ENCODE measurements around the gene PDZRN3. TPM values are rescaled to one million over a fixed set of nuclear protein-coding genes. Genes with fewer than 3 reads are reported as not detected.

The PDZRN3 gene
- total and polyA plus RNA-seq, 2 experiments from 2014 or later: 7.5 to 14.0 TPM

GRCh38 chr3:73459711-73460110 is 165.0 kb downstream of the PDZRN3 start:
- H3K4me3 Mint-ChIP-seq: no peak overlapping the region
- H3K27me3 ChIP-seq (ENCODE audit: insufficient read depth): no peaks in the 10 kb centered on the region
- no peaks in the 10 kb centered on the region for H3F3A ChIP-seq (replicated peaks; ENCODE audit: low read depth)
- H3K36me3 Mint-ChIP-seq (ENCODE audit: low read depth): peaks cover 2% of the 10 kb centered on the region; the same call in 2 of the 3 replicates
- no peak overlapping the region for H3K27ac ChIP-seq (ENCODE audit: low read depth)
- DNase-seq (ENCODE audit: low spot score) (no peak), ATAC-seq (no peak)
- TF ChIP-seq POLR2AphosphoS5 (IDR thresholded peaks at IDR 0.05; ENCODE audit: low read depth) (no peak), ZNF114 (CRISPR knock-in tag; IDR thresholded peaks at IDR 0.05) (no peak), CREB1 (CRISPR knock-in tag; IDR thresholded peaks at IDR 0.05; ENCODE audit: low read depth) (no peak), REST (IDR thresholded peaks at IDR 0.05; ENCODE audit: unreplicated experiment) (no peak), ETS1 (IDR thresholded peaks at IDR 0.05) (no peak)
- TF ChIP-seq, protein P1, sequence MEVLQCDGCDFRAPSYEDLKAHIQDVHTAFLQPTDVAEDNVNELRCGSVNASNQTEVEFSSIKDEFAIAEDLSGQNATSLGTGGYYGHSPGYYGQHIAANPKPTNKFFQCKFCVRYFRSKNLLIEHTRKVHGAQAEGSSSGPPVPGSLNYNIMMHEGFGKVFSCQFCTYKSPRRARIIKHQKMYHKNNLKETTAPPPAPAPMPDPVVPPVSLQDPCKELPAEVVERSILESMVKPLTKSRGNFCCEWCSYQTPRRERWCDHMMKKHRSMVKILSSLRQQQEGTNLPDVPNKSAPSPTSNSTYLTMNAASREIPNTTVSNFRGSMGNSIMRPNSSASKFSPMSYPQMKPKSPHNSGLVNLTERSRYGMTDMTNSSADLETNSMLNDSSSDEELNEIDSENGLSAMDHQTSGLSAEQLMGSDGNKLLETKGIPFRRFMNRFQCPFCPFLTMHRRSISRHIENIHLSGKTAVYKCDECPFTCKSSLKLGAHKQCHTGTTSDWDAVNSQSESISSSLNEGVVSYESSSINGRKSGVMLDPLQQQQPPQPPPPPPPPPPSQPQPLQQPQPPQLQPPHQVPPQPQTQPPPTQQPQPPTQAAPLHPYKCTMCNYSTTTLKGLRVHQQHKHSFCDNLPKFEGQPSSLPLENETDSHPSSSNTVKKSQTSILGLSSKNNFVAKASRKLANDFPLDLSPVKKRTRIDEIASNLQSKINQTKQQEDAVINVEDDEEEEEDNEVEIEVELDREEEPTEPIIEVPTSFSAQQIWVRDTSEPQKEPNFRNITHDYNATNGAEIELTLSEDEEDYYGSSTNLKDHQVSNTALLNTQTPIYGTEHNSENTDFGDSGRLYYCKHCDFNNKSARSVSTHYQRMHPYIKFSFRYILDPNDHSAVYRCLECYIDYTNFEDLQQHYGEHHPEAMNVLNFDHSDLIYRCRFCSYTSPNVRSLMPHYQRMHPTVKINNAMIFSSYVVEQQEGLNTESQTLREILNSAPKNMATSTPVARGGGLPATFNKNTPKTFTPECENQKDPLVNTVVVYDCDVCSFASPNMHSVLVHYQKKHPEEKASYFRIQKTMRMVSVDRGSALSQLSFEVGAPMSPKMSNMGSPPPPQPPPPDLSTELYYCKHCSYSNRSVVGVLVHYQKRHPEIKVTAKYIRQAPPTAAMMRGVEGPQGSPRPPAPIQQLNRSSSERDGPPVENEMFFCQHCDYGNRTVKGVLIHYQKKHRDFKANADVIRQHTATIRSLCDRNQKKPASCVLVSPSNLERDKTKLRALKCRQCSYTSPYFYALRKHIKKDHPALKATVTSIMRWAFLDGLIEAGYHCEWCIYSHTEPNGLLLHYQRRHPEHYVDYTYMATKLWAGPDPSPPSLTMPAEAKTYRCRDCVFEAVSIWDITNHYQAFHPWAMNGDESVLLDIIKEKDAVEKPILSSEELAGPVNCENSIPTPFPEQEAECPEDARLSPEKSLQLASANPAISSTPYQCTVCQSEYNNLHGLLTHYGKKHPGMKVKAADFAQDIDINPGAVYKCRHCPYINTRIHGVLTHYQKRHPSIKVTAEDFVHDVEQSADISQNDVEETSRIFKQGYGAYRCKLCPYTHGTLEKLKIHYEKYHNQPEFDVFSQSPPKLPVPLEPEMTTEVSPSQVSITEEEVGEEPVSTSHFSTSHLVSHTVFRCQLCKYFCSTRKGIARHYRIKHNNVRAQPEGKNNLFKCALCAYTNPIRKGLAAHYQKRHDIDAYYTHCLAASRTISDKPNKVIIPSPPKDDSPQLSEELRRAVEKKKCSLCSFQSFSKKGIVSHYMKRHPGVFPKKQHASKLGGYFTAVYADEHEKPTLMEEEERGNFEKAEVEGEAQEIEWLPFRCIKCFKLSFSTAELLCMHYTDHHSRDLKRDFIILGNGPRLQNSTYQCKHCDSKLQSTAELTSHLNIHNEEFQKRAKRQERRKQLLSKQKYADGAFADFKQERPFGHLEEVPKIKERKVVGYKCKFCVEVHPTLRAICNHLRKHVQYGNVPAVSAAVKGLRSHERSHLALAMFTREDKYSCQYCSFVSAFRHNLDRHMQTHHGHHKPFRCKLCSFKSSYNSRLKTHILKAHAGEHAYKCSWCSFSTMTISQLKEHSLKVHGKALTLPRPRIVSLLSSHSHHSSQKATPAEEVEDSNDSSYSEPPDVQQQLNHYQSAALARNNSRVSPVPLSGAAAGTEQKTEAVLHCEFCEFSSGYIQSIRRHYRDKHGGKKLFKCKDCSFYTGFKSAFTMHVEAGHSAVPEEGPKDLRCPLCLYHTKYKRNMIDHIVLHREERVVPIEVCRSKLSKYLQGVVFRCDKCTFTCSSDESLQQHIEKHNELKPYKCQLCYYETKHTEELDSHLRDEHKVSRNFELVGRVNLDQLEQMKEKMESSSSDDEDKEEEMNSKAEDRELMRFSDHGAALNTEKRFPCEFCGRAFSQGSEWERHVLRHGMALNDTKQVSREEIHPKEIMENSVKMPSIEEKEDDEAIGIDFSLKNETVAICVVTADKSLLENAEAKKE (CRISPR knock-in tag; IDR thresholded peaks at IDR 0.05): no peak
- no peaks in the 10 kb centered on the region for H3K36me3 ChIP-seq (ENCODE audit: insufficient read depth)
- H3K9me3 Mint-ChIP-seq: no peaks in the 10 kb centered on the region
- no peak overlapping the region for H3K27ac Mint-ChIP-seq
- no peaks in the 10 kb centered on the region; the same call in none of the 2 replicates for H3K9me2 ChIP-seq (ENCODE audit: insufficient read depth)
- H3K79me2 ChIP-seq (replicated peaks; ENCODE audit: insufficient read depth): no peaks in the 10 kb centered on the region
- H2AFZ ChIP-seq: no peak overlapping the region
- peaks cover 8% of the 10 kb centered on the region for H3K4me1 Mint-ChIP-seq
- peaks cover 2% of the 10 kb centered on the region for H3K27me3 Mint-ChIP-seq (ENCODE audit: insufficient read depth, low read depth, poor library complexity)
- peaks cover 6% of the 10 kb centered on the region; the same call in 1 of the 2 replicates for H3K4me1 ChIP-seq (ENCODE audit: insufficient read depth)
- H3K4me3 ChIP-seq: no peak overlapping the region
- no peaks in the 10 kb centered on the region for H4K20me1 ChIP-seq (replicated peaks; ENCODE audit: insufficient read depth)
- no peak overlapping the region for H3K4me2 ChIP-seq
